HG03108 (cell line): Measurements from ENCODE around the gene ATRNL1.

Experiments used
- ATAC-seq: cut with Tn5 transposase; IDR thresholded peaks from one replicate; pipeline ENCODE4 v1.9.1; 2021; ENCODE audit warnings: moderate library complexity; ENCODE audit not compliant: unreplicated experiment

ATRNL1 gene

GRCh38 chr10:115829521-115830205 is 736.5 kb downstream of the ATRNL1 start:
- no peak for ATAC-seq

- no peak for ATAC-seq
Measured at GRCh38 chr10:115830265-115830970, 737.3 kb downstream of the ATRNL1 start.

GRCh38 chr10:115831016-115831415 is 737.9 kb downstream of the ATRNL1 start:
- no peak for ATAC-seq

- no peak for ATAC-seq
Measured at GRCh38 chr10:115833119-115833518, 740.0 kb downstream of the ATRNL1 start.

- no peak for ATAC-seq
Measured at GRCh38 chr10:115844591-115844990, 751.4 kb downstream of the ATRNL1 start.

- ATAC-seq: no peak
Measured at GRCh38 chr10:115845921-115846320, 752.8 kb downstream of the ATRNL1 start.

GRCh38 chr10:115846528-115846927 is 753.4 kb downstream of the ATRNL1 start:
- ATAC-seq: no peak

- ATAC-seq: no peak
Measured at GRCh38 chr10:115849197-115849596, 756.0 kb downstream of the ATRNL1 start.

GRCh38 chr10:115850666-115851065 is 757.5 kb downstream of the ATRNL1 start:
- ATAC-seq: no peak

GRCh38 chr10:115851695-115852094 is 758.5 kb downstream of the ATRNL1 start:
- no peak for ATAC-seq

- no peak for ATAC-seq
Measured at GRCh38 chr10:115854740-115855435, 761.7 kb downstream of the ATRNL1 start.

- ATAC-seq: no peak
Measured at GRCh38 chr10:115856580-115856979, 763.4 kb downstream of the ATRNL1 start.

- ATAC-seq: no peak
Measured at GRCh38 chr10:115857856-115858255, 764.7 kb downstream of the ATRNL1 start.

- ATAC-seq: no peak
Measured at GRCh38 chr10:115860182-115861107, 767.3 kb downstream of the ATRNL1 start.

GRCh38 chr10:115861455-115861854 is 768.3 kb downstream of the ATRNL1 start:
- no peak for ATAC-seq

GRCh38 chr10:115861864-115862263 is 768.7 kb downstream of the ATRNL1 start:
- ATAC-seq: no peak

- no peak for ATAC-seq
Measured at GRCh38 chr10:115866174-115866573, 773.0 kb downstream of the ATRNL1 start.

GRCh38 chr10:115866691-115867090 is 773.5 kb downstream of the ATRNL1 start:
- no peak for ATAC-seq

GRCh38 chr10:115867305-115867704 is 774.1 kb downstream of the ATRNL1 start:
- ATAC-seq: no peak

GRCh38 chr10:115871855-115872254 is 778.7 kb downstream of the ATRNL1 start:
- ATAC-seq: no peak

- ATAC-seq: no peak
Measured at GRCh38 chr10:115875172-115875571, 782.0 kb downstream of the ATRNL1 start.
